LoVo (cell line): ENCODE results near the gene CCDC92B.
"Not testable (repeated sequence)": the region's sequence is repeated elsewhere in the genome, so short reads cannot be mapped to it uniquely, and the experiment has no call there.

Experiments used
- DNase-seq: peaks from one replicate; pipeline ENCODE4 v3.0.0-alpha.2; 2016; ENCODE audit warnings: low spot score

Gene CCDC92B

DNA sequence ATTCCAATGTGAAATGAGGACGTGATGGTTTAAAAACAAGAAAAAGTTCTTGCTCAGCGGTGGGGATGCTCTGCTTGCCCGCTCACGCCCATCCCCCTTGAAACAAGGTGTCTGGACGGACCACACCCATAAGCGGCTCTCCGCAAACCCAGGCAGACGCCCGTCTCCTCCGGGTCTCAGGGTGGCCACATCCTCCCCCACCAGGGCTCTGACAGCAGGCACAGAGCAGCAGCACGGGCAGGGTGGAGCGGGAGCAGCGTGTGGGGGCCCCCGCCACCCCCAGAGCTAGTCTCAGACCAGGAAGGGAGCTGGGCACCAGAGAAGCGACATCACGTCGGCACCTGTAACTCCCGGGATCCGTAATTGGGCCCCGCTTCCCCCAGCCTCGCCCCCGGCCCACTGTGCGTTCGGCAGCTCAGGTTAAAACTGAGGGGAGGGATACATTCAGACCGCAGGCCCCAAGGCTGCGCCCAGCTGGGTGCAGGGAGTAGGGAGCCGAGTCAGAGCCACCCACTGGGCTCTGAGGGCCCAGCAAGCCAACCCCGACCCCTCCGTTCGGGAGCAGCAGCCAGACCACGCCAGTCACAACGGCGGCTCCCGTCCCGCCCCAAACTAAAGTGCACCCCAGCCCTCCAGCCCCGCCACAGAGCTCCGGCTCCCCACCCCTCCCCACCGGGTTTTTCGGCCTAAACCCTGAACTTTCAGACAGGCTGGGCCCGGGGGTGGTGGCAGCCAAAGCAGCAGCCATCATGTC lies 59.9 kb downstream of the CCDC92B start:
- no peak for DNase-seq

- DNase-seq: no peak
Measured at GRCh38 chr17:2688351-2689342, 60.8 kb downstream of the CCDC92B start.

DNA sequence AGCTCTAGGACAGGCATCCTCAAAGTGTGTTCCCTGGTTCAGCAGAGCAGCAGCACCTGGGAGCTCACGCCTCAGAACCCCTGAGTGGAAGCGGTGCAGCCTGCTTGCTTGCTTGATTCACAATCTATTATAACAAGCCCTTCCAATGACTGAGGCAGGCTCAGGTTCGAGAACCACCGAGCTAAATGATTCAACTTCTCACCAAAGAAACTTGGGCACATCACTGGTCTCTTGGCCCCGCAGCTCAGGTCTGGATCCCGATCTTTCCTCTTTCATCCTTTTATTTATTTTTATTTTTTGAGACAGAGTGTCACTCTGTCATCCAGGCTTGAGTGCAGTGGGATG lies 62.4 kb downstream of the CCDC92B start:
- no peak for DNase-seq

DNA sequence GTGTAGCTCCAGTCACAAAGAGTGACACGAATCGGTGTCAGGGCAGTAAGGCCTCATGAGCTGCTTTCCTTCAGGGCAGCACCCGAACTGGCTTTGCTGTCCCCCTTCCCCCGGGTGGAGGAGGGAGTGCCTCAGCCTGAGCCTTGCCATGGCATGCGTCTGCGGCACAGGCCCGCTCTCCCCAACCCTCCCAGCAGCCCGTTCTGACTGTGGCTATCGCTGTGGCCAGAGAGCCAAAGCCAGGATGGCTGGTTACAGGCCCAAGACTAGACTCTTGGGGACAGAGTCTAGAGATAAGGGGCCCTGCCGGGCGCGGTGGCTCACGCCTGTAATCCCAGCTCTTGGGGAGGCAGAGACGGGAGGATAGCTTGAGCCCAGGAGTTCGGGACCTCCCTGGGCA lies 63.8 kb downstream of the CCDC92B start:
- no peak for DNase-seq

GRCh38 chr17:2684549-2684948 lies 64.9 kb downstream of the CCDC92B start:
- DNase-seq: no peak

DNA sequence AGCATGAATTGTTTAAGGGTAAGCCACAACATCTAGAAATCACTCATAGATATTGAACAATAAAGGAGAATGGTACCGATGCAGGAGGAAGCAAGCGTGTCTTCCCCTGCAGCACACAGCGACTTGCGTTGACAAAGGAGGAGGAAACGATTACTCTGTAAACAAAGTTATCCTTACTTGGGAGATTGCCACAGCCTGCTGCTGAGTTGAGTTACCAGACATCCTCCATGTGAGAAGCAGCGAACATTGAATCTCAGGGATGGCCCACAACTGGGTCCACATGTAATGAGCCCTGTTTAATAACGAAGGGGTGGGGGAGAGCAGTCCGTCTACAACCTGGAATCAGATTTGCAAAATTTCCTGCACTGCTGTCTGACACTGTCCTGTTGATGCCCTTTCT lies 65.5 kb downstream of the CCDC92B start:
- DNase-seq: no peak

- DNase-seq: no peak
Measured at GRCh38 chr17:2682176-2682938, 67.1 kb downstream of the CCDC92B start.

GRCh38 chr17:2681650-2682049 lies 67.8 kb downstream of the CCDC92B start:
- DNase-seq: no peak

GRCh38 chr17:2680961-2681360 lies 68.5 kb downstream of the CCDC92B start:
- no peak for DNase-seq

DNA sequence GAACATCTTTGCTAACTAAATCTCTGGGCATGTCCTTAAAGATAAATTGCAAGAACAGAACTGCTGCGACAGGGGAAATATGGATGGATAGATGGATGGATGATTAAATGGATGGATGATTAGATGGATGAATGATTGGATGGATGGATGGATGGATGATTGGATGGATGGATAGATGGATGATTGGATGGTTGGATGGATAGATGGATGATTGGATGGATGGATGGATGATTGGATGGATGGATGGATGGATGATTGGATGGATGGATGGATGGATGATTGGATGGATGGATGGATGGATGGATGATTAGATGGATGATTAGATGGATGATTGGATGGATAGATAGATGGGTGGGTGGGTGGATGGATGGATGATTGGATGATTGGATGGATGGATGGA lies 70.2 kb downstream of the CCDC92B start:
- not testable (repeated sequence) for DNase-seq
